A549 (cell line): ENCODE data around the gene MNS1. TPM values are rescaled to one million over a fixed set of nuclear protein-coding genes. Genes with fewer than 3 reads are reported as not detected.

ENCODE experiments used
- ATAC-seq, 2 experiments: fragments of 200-7000 bp in 1 of 2; fragments of >200 bp in 1 of 2; cut with Nextera tagmentation in 1 of 2; cut with Tn5 transposase in 1 of 2; 3 replicates each; pipeline versions ENCODE4 v1.8.0 to v1.9.1; 2018 to 2020; ENCODE audit warnings: mild to moderate bottlenecking in 1 of 2, moderate library complexity in 1 of 2
- CTCF ChIA-PET: fragments of 300-600 bp; sonication (Branson Sonifier 250); formaldehyde crosslinking; extraction: SDS; loops from one replicate; lab custom pipeline; 2021; ENCODE audit warnings: antibody characterized with exemption, inconsistent platforms; lab: Yijun Ruan, JAX
- POLR2A ChIA-PET: fragments of 350-600 bp; formaldehyde crosslinking; extraction: SDS; loops from one replicate; lab custom pipeline; 2021; ENCODE audit warnings: antibody characterized with exemption, inconsistent platforms; lab: Yijun Ruan, JAX
- DNase-seq, 2 experiments: peaks; one replicate each; pipeline versions ENCODE4 v3.0.0 to v3.0.0-alpha.2; 2011 to 2016; ENCODE audit warnings: low read depth in 1 of 2, low spot score in 1 of 2
- FAIRE-seq: peaks from 2 replicates; lab custom pipeline; 2011; peaks lifted over from hg19 to GRCh38; lab: Jason Lieb, UNC
- H3K27ac ChIP-seq, 2 experiments: fragments of >200 bp; sonication (Bioruptor Twin); formaldehyde crosslinking; 3 replicates each; pipeline ENCODE4 v1.5.1; 2016 to 2017
- H3K4me1 ChIP-seq: fragments of >200 bp; sonication (Bioruptor Twin); formaldehyde crosslinking; 3 replicates; pipeline ENCODE4 v1.6.1; 2016
- H3K4me2 ChIP-seq: fragments of >200 bp; sonication (Bioruptor Twin); formaldehyde crosslinking; 3 replicates; pipeline ENCODE4 v1.6.1; 2016
- H3K4me3 ChIP-seq: fragments of >200 bp; sonication (Bioruptor Twin); formaldehyde crosslinking; 3 replicates; pipeline ENCODE4 v1.5.1; 2016
- H3K9me3 ChIP-seq: fragments of >200 bp; sonication (Bioruptor Twin); formaldehyde crosslinking; 3 replicates; pipeline ENCODE4 v1.6.1; 2016
- ATOH8 ChIP-seq: fragments of 250-450 bp; sonication (Bioruptor Pico); IDR thresholded peaks from 2 replicates; pipeline ENCODE4 v1.5.0; 2020; ENCODE audit warnings: low read depth, mild to moderate bottlenecking, moderate library complexity
- CHD4 ChIP-seq: fragments of 200-600 bp; sonication (generic); IDR thresholded peaks from 2 replicates; pipeline ENCODE4 v1.6.1; 2016; ENCODE audit warnings: antibody characterized with exemption, mild to moderate bottlenecking, borderline replicate concordance
- ELK1 ChIP-seq: fragments of 150-350 bp; IDR thresholded peaks from 2 replicates; pipeline ENCODE4 v1.6.1; 2014; ENCODE audit warnings: low read depth, mild to moderate bottlenecking, low read length
- EP300 ChIP-seq, 2 experiments: fragments of >200 bp; sonication (Bioruptor Twin); formaldehyde crosslinking; IDR thresholded peaks; 2 replicates in 1 of 2; 3 replicates in 1 of 2; pipeline ENCODE4 v1.6.1; 2016 to 2017
- HEYL ChIP-seq: fragments of 250-450 bp; sonication (Bioruptor Pico); IDR thresholded peaks from 2 replicates; pipeline ENCODE4 v1.8.0; 2021; ENCODE audit warnings: mild to moderate bottlenecking, moderate library complexity
- HMGXB4 ChIP-seq: fragments of 250-450 bp; sonication (Bioruptor Pico); IDR thresholded peaks from 2 replicates; pipeline ENCODE4 v1.5.0; 2021; ENCODE audit warnings: mild to moderate bottlenecking, moderate library complexity, borderline replicate concordance
- HOXB13 ChIP-seq: fragments of 250-450 bp; sonication (Bioruptor Pico); IDR thresholded peaks from 2 replicates; pipeline ENCODE4 v1.5.0; 2020; ENCODE audit warnings: low read depth, mild to moderate bottlenecking, moderate library complexity
- JUNB ChIP-seq: fragments of >200 bp; sonication (Bioruptor Twin); formaldehyde crosslinking; IDR thresholded peaks from 2 replicates; pipeline ENCODE4 v1.6.1; 2016
- MAFK ChIP-seq: fragments of 450-650 bp; IDR thresholded peaks from 2 replicates; pipeline ENCODE4 v1.6.1; 2014; ENCODE audit not compliant: partially characterized antibody
- MAX ChIP-seq: IDR thresholded peaks from 2 replicates; pipeline ENCODE4 v1.6.1; 2012
- NFE2L2 ChIP-seq: fragments of 150-350 bp; conservative IDR thresholded peaks from 2 replicates; pipeline ENCODE4 v1.6.1; 2014; ENCODE audit warnings: low read length
- POLR2A ChIP-seq: IDR thresholded peaks from 2 replicates; pipeline ENCODE4 v1.6.1; 2012; ENCODE audit warnings: mild to moderate bottlenecking, low read length
- POLR2AphosphoS2 ChIP-seq: conservative IDR thresholded peaks from 2 replicates; pipeline ENCODE4 v1.6.1; 2012; ENCODE audit warnings: low read length, improper control_type of control experiment, inconsistent platforms
- RAD21 ChIP-seq, 2 experiments: fragments of >200 bp in 1 of 2; sonication (Bioruptor Twin) in 1 of 2; formaldehyde crosslinking in 1 of 2; IDR thresholded peaks in 1 of 2; conservative IDR thresholded peaks in 1 of 2; 2 replicates in 1 of 2; 3 replicates in 1 of 2; pipeline ENCODE4 v1.6.1; 2012 to 2018; ENCODE audit warnings: inconsistent platforms in 1 of 2
- RCOR1 ChIP-seq: fragments of 150-350 bp; IDR thresholded peaks from 2 replicates; pipeline ENCODE4 v1.6.1; 2014; ENCODE audit warnings: antibody characterized with exemption, low read length, low read depth
- REST ChIP-seq: fragments of 200-600 bp; sonication (generic); IDR thresholded peaks from 2 replicates; pipeline ENCODE4 v1.6.1; 2016; ENCODE audit warnings: antibody characterized with exemption, mild to moderate bottlenecking, moderate library complexity
- WGBS: methylation state at CpG from one replicate; pipeline ENCODE4 v1.1.6; 2017; ENCODE audit errors: missing lambda C conversion rate; 5-methylcytosine and 5-hydroxymethylcytosine counted together
- polyA plus RNA-seq, 4 experiments: library from polyadenylated mRNA; depleted of rRNA in 3 of 4; stranded (reverse); fragments of >200 nt; fragmentation: RNase III in 1 of 4; extraction: RNeasy Plus Mini Kit Qiagen cat#74134 plus additional on column Dnase treatment in 1 of 4; gene quantifications; 2 replicates in 3 of 4; 3 replicates in 1 of 4; pipeline ENCODE4 v1.2.3, GENCODE V29; 2011 to 2017

Gene MNS1
- polyA plus RNA-seq, 2 of the 4 experiments (the other 2 are of a cell fraction), result 4.4 to 5.2 TPM

- ATAC-seq, result no peak
- DNase-seq, result no peak
- no peak overlapping the region for H3K4me3 ChIP-seq
- CTCF ChIA-PET, result no interaction called here
- peaks cover 3% of the 10 kb centered on the region; the same call in 1 of the 3 replicates for H3K9me3 ChIP-seq
- WGBS, result 86% methylated on average over 3 of the region's 3 CpGs
- no peaks in the 10 kb centered on the region for H3K4me1 ChIP-seq
- peak; percentile 39 for FAIRE-seq
- POLR2A ChIA-PET, result no interaction called here
- H3K27ac ChIP-seq, result no peak overlapping the region
- H3K4me2 ChIP-seq, result no peak overlapping the region
- TF ChIP-seq POLR2AphosphoS2 (no peak), HEYL (CRISPR knock-in tag) (no peak), HOXB13 (no peak), HMGXB4 (CRISPR knock-in tag) (no peak), RAD21 (conservative IDR thresholded peaks at IDR 0.05 in 1 of 2, IDR thresholded peaks at IDR 0.05 in 1 of 2) (no peak), JUNB (no peak), MAFK (no peak), REST (no peak), RCOR1 (no peak), POLR2A (no peak), EP300 (IDR thresholded peaks at IDR 0.05) (no peak), CHD4 (no peak), ELK1 (no peak), NFE2L2 (no peak), ATOH8 (CRISPR knock-in tag) (no peak), MAX (no peak)
Measured at GRCh38 chr15:56383010-56383409, 81.9 kb downstream of the MNS1 start.

Other genes with a start within 250 kb of the MNS1 start
- gene RFX7, start 221.3 kb downstream of the MNS1 start, polyA plus RNA-seq (2011; rRNA removed), result 14.9 and 26.3 TPM in 2 replicates
- gene RFX7, start 221.3 kb downstream of the MNS1 start, polyA plus RNA-seq (2017; fragmentation: RNase III; extraction: RNeasy Plus Mini Kit Qiagen cat#74134 plus additional on column Dnase treatment), result 10.8 to 11.7 TPM (median 11.7 TPM) in 3 replicates
- gene TEX9, start 99.7 kb downstream of the MNS1 start, polyA plus RNA-seq (2011; rRNA removed), result 8.3 and 13.3 TPM in 2 replicates
- gene TEX9, start 99.7 kb downstream of the MNS1 start, polyA plus RNA-seq (2017; fragmentation: RNase III; extraction: RNeasy Plus Mini Kit Qiagen cat#74134 plus additional on column Dnase treatment), result 7.7 to 9.8 TPM (median 8.5 TPM) in 3 replicates